ENCODE results near the gene PPP3R1.

The PPP3R1 gene

DNA sequence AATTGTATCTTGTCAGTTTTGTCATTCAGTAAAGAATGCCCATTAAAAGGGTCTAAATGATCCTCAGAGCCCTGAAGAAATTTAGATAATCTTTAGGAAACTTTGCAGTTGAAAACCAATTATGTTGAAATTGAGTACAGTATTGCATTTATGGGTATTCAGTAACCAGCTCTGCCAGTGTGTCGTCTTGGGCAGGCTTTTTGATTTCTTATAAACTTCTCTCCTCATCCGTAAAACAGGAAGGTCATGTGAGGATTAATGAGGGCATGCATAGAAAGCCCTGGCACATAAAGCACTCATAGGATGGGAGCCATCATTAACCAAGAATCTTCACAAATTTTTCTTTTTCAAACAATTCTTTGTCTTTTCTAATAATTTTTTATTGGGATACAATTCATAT is 79.8 kb downstream of the PPP3R1 start:
- H2AK5ac ChIP-seq (ENCODE audit: low read length, severe bottlenecking): no peak overlapping the region
- 100% methylated on average over 2 of the region's 2 CpGs for WGBS
- H2BK120ac ChIP-seq (ENCODE audit: low read depth, low read length): no peak overlapping the region
- no peak overlapping the region for H2BK5ac ChIP-seq (ENCODE audit: low read depth, low read length, poor library complexity, severe bottlenecking)
- H2BK15ac ChIP-seq (ENCODE audit: low read depth, poor library complexity, severe bottlenecking): no peak overlapping the region
- no peak overlapping the region for H3K9ac ChIP-seq (ENCODE audit: low read length)
- H3K79me1 ChIP-seq (replicated peaks; ENCODE audit: low read length, poor library complexity, severe bottlenecking): peaks cover 24% of the 10 kb centered on the region
- no peak overlapping the region for H2AFZ ChIP-seq (ENCODE audit: low read depth, low read length)
- H3K27me3 ChIP-seq (ENCODE audit: control insufficient read depth in 1 of 2, insufficient read depth in 1 of 2, low read length in 2 of 2): no peaks in the 10 kb centered on the region
- H3K4ac ChIP-seq (ENCODE audit: low read depth in 1 of 2, low read length in 2 of 2): no peak overlapping the region
- H3K18ac ChIP-seq (ENCODE audit: low read depth in 1 of 2, low read length in 2 of 2): no peak overlapping the region
- H3K23ac ChIP-seq (ENCODE audit: low read length in 2 of 2): no peak overlapping the region
- peaks cover 2% of the 10 kb centered on the region for H3K4me1 ChIP-seq (ENCODE audit: control insufficient read depth, insufficient read depth, low read depth, low read length)
- H3K4me3 ChIP-seq (ENCODE audit: insufficient read depth in 1 of 2, low read depth in 1 of 2, low read length in 2 of 2): no peak overlapping the region
- H3K27ac ChIP-seq (ENCODE audit: low read length, poor library complexity, severe bottlenecking): no peak overlapping the region
- no peak overlapping the region for H3K14ac ChIP-seq (ENCODE audit: low read length in 2 of 2)
- no peak overlapping the region for H2BK12ac ChIP-seq (ENCODE audit: low read length in 2 of 2)
- H4K91ac ChIP-seq (ENCODE audit: low read length): no peak overlapping the region
- DNase-seq: no peak
- H3K36me3 ChIP-seq (ENCODE audit: control insufficient read depth in 1 of 2, insufficient read depth in 2 of 2, low read depth in 1 of 2, low read length in 2 of 2): peaks cover 14 to 84% of the 10 kb centered on the region in 2 experiments
- no peak overlapping the region for H4K8ac ChIP-seq (ENCODE audit: low read length)
- no peak overlapping the region for H3K4me2 ChIP-seq (ENCODE audit: low read length, poor library complexity, severe bottlenecking)
- H3K9me3 ChIP-seq (ENCODE audit: control insufficient read depth, low read length): no peaks in the 10 kb centered on the region

DNA sequence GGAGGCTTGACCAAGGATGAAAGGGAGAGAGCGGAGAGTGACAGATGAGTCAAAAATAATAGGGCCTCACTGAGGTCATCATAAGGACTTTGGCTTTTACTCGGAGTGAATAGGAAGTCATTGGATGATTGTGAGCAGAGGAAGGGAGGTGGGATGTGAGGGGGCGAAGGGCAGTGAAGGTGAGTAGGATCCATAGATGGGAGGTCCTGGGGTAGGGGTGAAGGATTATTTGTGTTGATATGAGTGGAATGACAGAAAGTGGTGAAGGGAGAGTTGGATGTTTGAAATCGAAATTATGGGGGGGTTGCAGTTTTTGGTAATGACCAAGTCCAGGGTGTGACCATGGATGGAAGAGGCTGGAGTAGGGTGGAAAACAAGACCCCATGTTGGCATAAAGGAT is 80.6 kb downstream of the PPP3R1 start:
- Histone ChIP-seq H3K27ac (ENCODE audit: low read length, poor library complexity, severe bottlenecking) (no peak overlapping the region), H3K14ac (ENCODE audit: low read length in 2 of 2) (no peak overlapping the region), H3K18ac (ENCODE audit: low read depth in 1 of 2, low read length in 2 of 2) (no peak overlapping the region), H2AK5ac (ENCODE audit: low read length, severe bottlenecking) (no peak overlapping the region), H3K4ac (ENCODE audit: low read depth in 1 of 2, low read length in 2 of 2) (no peak overlapping the region), H2AFZ (ENCODE audit: low read depth, low read length) (no peak overlapping the region), H3K36me3 (ENCODE audit: control insufficient read depth in 1 of 2, insufficient read depth in 2 of 2, low read depth in 1 of 2, low read length in 2 of 2) (peaks cover 14 to 83% of the 10 kb centered on the region in 2 experiments), H2BK15ac (ENCODE audit: low read depth, poor library complexity, severe bottlenecking) (no peak overlapping the region), H3K4me1 (ENCODE audit: control insufficient read depth, insufficient read depth, low read depth, low read length) (peaks cover 2% of the 10 kb centered on the region), H4K8ac (ENCODE audit: low read length) (no peak overlapping the region), H3K23ac (ENCODE audit: low read length in 2 of 2) (no peak overlapping the region), H3K9ac (ENCODE audit: low read length) (no peak overlapping the region), H2BK120ac (ENCODE audit: low read depth, low read length) (no peak overlapping the region), H4K91ac (ENCODE audit: low read length) (no peak overlapping the region), H3K79me1 (replicated peaks; ENCODE audit: low read length, poor library complexity, severe bottlenecking) (peaks cover 20% of the 10 kb centered on the region), H2BK12ac (ENCODE audit: low read length in 2 of 2) (no peak overlapping the region), H3K4me3 (ENCODE audit: insufficient read depth in 1 of 2, low read depth in 1 of 2, low read length in 2 of 2) (no peak overlapping the region), H3K4me2 (ENCODE audit: low read length, poor library complexity, severe bottlenecking) (no peak overlapping the region), H3K9me3 (ENCODE audit: control insufficient read depth, low read length) (no peaks in the 10 kb centered on the region), H2BK5ac (ENCODE audit: low read depth, low read length, poor library complexity, severe bottlenecking) (no peak overlapping the region), H3K27me3 (ENCODE audit: control insufficient read depth in 1 of 2, insufficient read depth in 1 of 2, low read length in 2 of 2) (no peaks in the 10 kb centered on the region)
- no peak for DNase-seq
- 96% methylated on average over 4 of the region's 4 CpGs for WGBS

DNA sequence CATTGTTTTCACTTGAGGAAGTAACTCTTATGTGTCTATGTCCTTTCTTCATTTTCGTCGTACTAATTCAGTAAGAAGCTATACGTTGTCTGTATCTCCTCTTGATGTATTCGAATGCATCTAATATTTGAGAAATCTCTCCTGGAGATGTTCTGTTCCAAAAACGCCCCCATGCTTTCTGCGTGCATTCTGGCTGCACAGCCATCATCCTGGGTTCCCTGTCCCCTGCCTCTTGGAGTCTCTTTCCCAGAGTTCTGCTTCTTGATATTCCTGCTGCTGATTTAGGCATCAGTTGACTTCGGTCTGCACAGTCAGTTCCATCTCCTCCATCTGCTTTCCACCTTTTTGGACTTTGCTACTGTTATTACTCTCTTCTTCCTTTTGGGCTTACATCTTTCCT is 81.2 kb downstream of the PPP3R1 start:
- H2AK5ac ChIP-seq (ENCODE audit: low read length, severe bottlenecking): no peak overlapping the region
- no peaks in the 10 kb centered on the region for H3K9me3 ChIP-seq (ENCODE audit: control insufficient read depth, low read length)
- peaks cover 14 to 83% of the 10 kb centered on the region in 2 experiments for H3K36me3 ChIP-seq (ENCODE audit: control insufficient read depth in 1 of 2, insufficient read depth in 2 of 2, low read depth in 1 of 2, low read length in 2 of 2)
- no peak overlapping the region for H4K91ac ChIP-seq (ENCODE audit: low read length)
- no peak overlapping the region for H3K23ac ChIP-seq (ENCODE audit: low read length in 2 of 2)
- H3K79me1 ChIP-seq (replicated peaks; ENCODE audit: low read length, poor library complexity, severe bottlenecking): peaks cover 18% of the 10 kb centered on the region
- no peak overlapping the region for H3K27ac ChIP-seq (ENCODE audit: low read length, poor library complexity, severe bottlenecking)
- no peak overlapping the region for H3K14ac ChIP-seq (ENCODE audit: low read length in 2 of 2)
- H3K18ac ChIP-seq (ENCODE audit: low read depth in 1 of 2, low read length in 2 of 2): no peak overlapping the region
- H3K4me2 ChIP-seq (ENCODE audit: low read length, poor library complexity, severe bottlenecking): no peak overlapping the region
- H2AFZ ChIP-seq (ENCODE audit: low read depth, low read length): no peak overlapping the region
- H3K27me3 ChIP-seq (ENCODE audit: control insufficient read depth in 1 of 2, insufficient read depth in 1 of 2, low read length in 2 of 2): no peaks in the 10 kb centered on the region
- H3K4ac ChIP-seq (ENCODE audit: low read depth in 1 of 2, low read length in 2 of 2): no peak overlapping the region
- no peak for DNase-seq
- H3K4me1 ChIP-seq (ENCODE audit: control insufficient read depth, insufficient read depth, low read depth, low read length): peaks cover 2% of the 10 kb centered on the region
- no peak overlapping the region for H3K4me3 ChIP-seq (ENCODE audit: insufficient read depth in 1 of 2, low read depth in 1 of 2, low read length in 2 of 2)
- WGBS: 98% methylated on average over 6 of the region's 7 CpGs
- no peak overlapping the region for H4K8ac ChIP-seq (ENCODE audit: low read length)
- no peak overlapping the region for H3K9ac ChIP-seq (ENCODE audit: low read length)
- H2BK12ac ChIP-seq (ENCODE audit: low read length in 2 of 2): no peak overlapping the region
- H2BK5ac ChIP-seq (ENCODE audit: low read depth, low read length, poor library complexity, severe bottlenecking): no peak overlapping the region
- H2BK15ac ChIP-seq (ENCODE audit: low read depth, poor library complexity, severe bottlenecking): no peak overlapping the region
- H2BK120ac ChIP-seq (ENCODE audit: low read depth, low read length): no peak overlapping the region

DNA sequence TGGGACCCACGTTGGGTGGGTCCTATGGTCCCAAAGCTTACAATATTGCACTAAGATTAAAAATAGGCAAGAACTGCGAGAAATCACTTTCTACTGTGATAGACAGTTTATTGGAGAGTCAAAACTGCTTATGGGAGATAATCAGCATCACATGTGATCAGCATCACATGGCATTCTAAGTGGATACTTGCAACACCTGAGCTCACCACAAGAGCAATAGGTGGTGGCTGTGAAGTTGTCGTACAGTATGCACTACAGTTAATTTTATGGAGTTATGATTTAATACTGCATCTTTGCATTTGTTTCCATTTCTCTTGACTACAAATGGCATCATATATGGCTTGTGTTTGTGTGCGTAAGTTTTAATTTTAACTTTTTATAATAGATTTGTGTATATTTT is 83.0 kb downstream of the PPP3R1 start:
- no peaks in the 10 kb centered on the region for H3K27me3 ChIP-seq (ENCODE audit: control insufficient read depth in 1 of 2, insufficient read depth in 1 of 2, low read length in 2 of 2)
- no peak overlapping the region for H2BK5ac ChIP-seq (ENCODE audit: low read depth, low read length, poor library complexity, severe bottlenecking)
- WGBS: 100% methylated on average over 2 of the region's 4 CpGs
- no peak overlapping the region for H3K27ac ChIP-seq (ENCODE audit: low read length, poor library complexity, severe bottlenecking)
- H4K91ac ChIP-seq (ENCODE audit: low read length): no peak overlapping the region
- peaks cover 15 to 76% of the 10 kb centered on the region in 2 experiments for H3K36me3 ChIP-seq (ENCODE audit: control insufficient read depth in 1 of 2, insufficient read depth in 2 of 2, low read depth in 1 of 2, low read length in 2 of 2)
- DNase-seq: no peak
- no peaks in the 10 kb centered on the region for H3K9me3 ChIP-seq (ENCODE audit: control insufficient read depth, low read length)
- H2BK120ac ChIP-seq (ENCODE audit: low read depth, low read length): no peak overlapping the region
- peaks cover 2% of the 10 kb centered on the region for H3K4me1 ChIP-seq (ENCODE audit: control insufficient read depth, insufficient read depth, low read depth, low read length)
- no peak overlapping the region for H3K9ac ChIP-seq (ENCODE audit: low read length)
- H2AK5ac ChIP-seq (ENCODE audit: low read length, severe bottlenecking): no peak overlapping the region
- H2BK15ac ChIP-seq (ENCODE audit: low read depth, poor library complexity, severe bottlenecking): no peak overlapping the region
- no peak overlapping the region for H3K4me2 ChIP-seq (ENCODE audit: low read length, poor library complexity, severe bottlenecking)
- no peak overlapping the region for H3K4me3 ChIP-seq (ENCODE audit: insufficient read depth in 1 of 2, low read depth in 1 of 2, low read length in 2 of 2)
- H3K14ac ChIP-seq (ENCODE audit: low read length in 2 of 2): no peak overlapping the region
- no peak overlapping the region for H3K4ac ChIP-seq (ENCODE audit: low read depth in 1 of 2, low read length in 2 of 2)
- H3K23ac ChIP-seq (ENCODE audit: low read length in 2 of 2): no peak overlapping the region
- no peak overlapping the region for H2BK12ac ChIP-seq (ENCODE audit: low read length in 2 of 2)
- H3K18ac ChIP-seq (ENCODE audit: low read depth in 1 of 2, low read length in 2 of 2): no peak overlapping the region
- H3K79me1 ChIP-seq (replicated peaks; ENCODE audit: low read length, poor library complexity, severe bottlenecking): peaks cover 18% of the 10 kb centered on the region
- no peak overlapping the region for H2AFZ ChIP-seq (ENCODE audit: low read depth, low read length)
- H4K8ac ChIP-seq (ENCODE audit: low read length): peak overlapping the region; percentile 50
